PFSK-1 (cell line): ENCODE results near the gene AJAP1.

Experiments used
- FOXP2 ChIP-seq: optimal IDR thresholded peaks from 2 replicates; pipeline ENCODE3; 2011; ENCODE audit warnings: borderline replicate concordance, control low read depth, inconsistent platforms; ENCODE audit not compliant: insufficient read depth; ENCODE audit errors: extremely low read length, extremely low read depth
- POLR2AphosphoS5 ChIP-seq: IDR thresholded peaks from 2 replicates; pipeline ENCODE4 v1.6.1; 2012; ENCODE audit warnings: low read depth, mild to moderate bottlenecking, control low read depth, low read length, moderate library complexity
- REST ChIP-seq, 2 experiments: IDR thresholded peaks; 2 replicates each; pipeline versions ENCODE4 v1.6.1 to v1.8.0; 2011 to 2012; ENCODE audit warnings: low read depth in 2 of 2, low read length in 2 of 2, control low read depth in 1 of 2, inconsistent platforms in 1 of 2, mild to moderate bottlenecking in 1 of 2, moderate library complexity in 1 of 2; ENCODE audit not compliant: insufficient read depth in 1 of 2
- SIN3A ChIP-seq: IDR thresholded peaks from 2 replicates; pipeline ENCODE4 v1.6.1; 2012; ENCODE audit warnings: mild to moderate bottlenecking, low read length, moderate library complexity, borderline replicate concordance; ENCODE audit not compliant: insufficient read depth
- TAF1 ChIP-seq: IDR thresholded peaks from 2 replicates; pipeline ENCODE4 v1.6.1; 2012; ENCODE audit warnings: low read length, control low read depth, borderline replicate concordance; ENCODE audit not compliant: insufficient read depth

AJAP1 gene

GRCh38 chr1:4677608-4678007 is 23.2 kb downstream of the AJAP1 start:
- no peak for TF ChIP-seq SIN3A
- TF ChIP-seq TAF1 = no peak
- no peak for TF ChIP-seq POLR2AphosphoS5
- no peak for TF ChIP-seq FOXP2
- no peak for TF ChIP-seq REST (IDR thresholded peaks at IDR 0.05; ENCODE audit: insufficient read depth in 1 of 2, low read depth in 2 of 2, low read length in 2 of 2)

GRCh38 chr1:4678066-4678717 is 23.8 kb downstream of the AJAP1 start:
- TF ChIP-seq POLR2AphosphoS5 = no peak
- TF ChIP-seq SIN3A = no peak
- no peak for TF ChIP-seq REST (IDR thresholded peaks at IDR 0.05; ENCODE audit: insufficient read depth in 1 of 2, low read depth in 2 of 2, low read length in 2 of 2)
- no peak for TF ChIP-seq FOXP2
- TF ChIP-seq TAF1 = no peak

GRCh38 chr1:4681026-4681425 is 26.6 kb downstream of the AJAP1 start:
- no peak for TF ChIP-seq FOXP2
- no peak for TF ChIP-seq REST (IDR thresholded peaks at IDR 0.05; ENCODE audit: insufficient read depth in 1 of 2, low read depth in 2 of 2, low read length in 2 of 2)
- no peak for TF ChIP-seq SIN3A
- no peak for TF ChIP-seq POLR2AphosphoS5
- no peak for TF ChIP-seq TAF1

- TF ChIP-seq TAF1 (no peak), REST (IDR thresholded peaks at IDR 0.05; ENCODE audit: insufficient read depth in 1 of 2, low read depth in 2 of 2, low read length in 2 of 2) (no peak), FOXP2 (no peak)
These were observed 28.3 kb downstream of the AJAP1 start for GRCh38 chr1:4682607-4683220.

GRCh38 chr1:4684136-4684535 is 29.7 kb downstream of the AJAP1 start:
- TF ChIP-seq REST (IDR thresholded peaks at IDR 0.05; ENCODE audit: insufficient read depth in 1 of 2, low read depth in 2 of 2, low read length in 2 of 2) (no peak), FOXP2 (no peak), SIN3A (no peak), POLR2AphosphoS5 (no peak), TAF1 (no peak)
